PC-3 (cell line): Measurements from ENCODE around the gene NEFH. TPM values are rescaled to one million over a fixed set of nuclear protein-coding genes. Genes with fewer than 3 reads are reported as not detected.

ENCODE experiments used
- ATAC-seq: fragments of 200-7000 bp; cut with Tn5 transposase; 2 replicates; pipeline ENCODE4 v1.9.1; 2020; ENCODE audit warnings: mild to moderate bottlenecking, moderate library complexity
- BruUV-seq: library from RNA; stranded (reverse); fragments of 400-500 nt; replicated peaks from 2 replicates; lab custom pipeline; 2021; lab: Mats Ljungman, UMichigan
- CTCF ChIA-PET: fragments of 300-600 bp; sonication (Branson Sonifier 250); formaldehyde crosslinking; loops from one replicate; lab custom pipeline; 2022; ENCODE audit warnings: antibody characterized with exemption; lab: Charles Lee
- POLR2A ChIA-PET: fragments of 300-600 bp; sonication (Branson Sonifier 250); formaldehyde crosslinking; loops from one replicate; lab custom pipeline; 2022; ENCODE audit warnings: antibody characterized with exemption; ENCODE audit not compliant: unreplicated experiment; lab: Charles Lee
- DNase-seq: peaks from one replicate; pipeline ENCODE4 v3.0.0-alpha.2; 2015
- H2AFZ ChIP-seq: fragments of 300-600 bp; sonication (generic); 2 replicates; pipeline ENCODE4 v1.6.0; 2016; ENCODE audit warnings: antibody characterized with exemption, low read length
- H3F3A ChIP-seq: fragments of 300-600 bp; sonication (generic); one replicate; pipeline ENCODE4 v1.6.0; 2017; ENCODE audit warnings: antibody characterized with exemption, low read length, control low read depth, mild to moderate bottlenecking; ENCODE audit not compliant: unreplicated experiment
- H3K27ac ChIP-seq: fragments of 300-600 bp; sonication (generic); 2 replicates; pipeline ENCODE4 v1.5.1; 2016; ENCODE audit warnings: mild to moderate bottlenecking, low read length
- H3K27me3 ChIP-seq: fragments of 300-600 bp; sonication (generic); 2 replicates; pipeline ENCODE4 v1.6.1; 2016; ENCODE audit warnings: low read length, mixed read lengths
- H3K36me3 ChIP-seq: fragments of 300-600 bp; sonication (generic); 2 replicates; pipeline ENCODE4 v1.6.1; 2016; ENCODE audit warnings: low read depth, mixed run types, low read length, mixed read lengths
- H3K4me1 ChIP-seq: fragments of 300-600 bp; sonication (generic); 2 replicates; pipeline ENCODE4 v1.5.1; 2016; ENCODE audit warnings: low read length; ENCODE audit not compliant: insufficient read depth
- H3K4me2 ChIP-seq: fragments of 300-600 bp; sonication (generic); 2 replicates; pipeline ENCODE4 v1.6.0; 2016; ENCODE audit warnings: low read length
- H3K4me3 ChIP-seq: fragments of 300-600 bp; sonication (generic); 2 replicates; pipeline ENCODE4 v1.5.1; 2016; ENCODE audit warnings: mild to moderate bottlenecking, low read length, mixed read lengths
- H3K79me2 ChIP-seq: fragments of 300-600 bp; sonication (generic); 2 replicates; pipeline ENCODE4 v1.6.1; 2017; ENCODE audit warnings: low read length, mixed read lengths
- H3K9ac ChIP-seq: fragments of 300-600 bp; sonication (generic); 2 replicates; pipeline ENCODE4 v1.6.0; 2016; ENCODE audit warnings: mild to moderate bottlenecking, low read length
- H3K9me2 ChIP-seq: fragments of 300-600 bp; sonication (generic); replicated peaks from 2 replicates; pipeline ENCODE4 v1.6.1; 2016; ENCODE audit warnings: mixed run types, low read length, mixed read lengths
- H3K9me3 ChIP-seq: fragments of 300-600 bp; sonication (generic); 2 replicates; pipeline ENCODE4 v1.6.1; 2016; ENCODE audit warnings: low read length, mixed read lengths
- H4K20me1 ChIP-seq: fragments of 300-600 bp; sonication (generic); 2 replicates; pipeline ENCODE4 v1.6.1; 2016; ENCODE audit warnings: low read length, mixed read lengths
- EZH2 ChIP-seq: fragments of 300-600 bp; sonication (generic); IDR thresholded peaks from one replicate; pipeline ENCODE4 v1.6.1; 2017; ENCODE audit warnings: antibody characterized with exemption, mild to moderate bottlenecking, low read length; ENCODE audit not compliant: unreplicated experiment
- EZH2phosphoT487 ChIP-seq: fragments of 300-600 bp; sonication (generic); IDR thresholded peaks from 2 replicates; pipeline ENCODE4 v1.6.1; 2018; ENCODE audit warnings: mild to moderate bottlenecking, antibody characterized with exemption, low read length, borderline replicate concordance
- intact Hi-C: fragments of 100-400 bp; cut with micrococcal nuclease; formaldehyde crosslinking; loops from 2 replicates; pipeline ENCODE4 v1.9.0; 2023
- total RNA-seq: library from RNA; depleted of rRNA; stranded (reverse); fragments of >200 nt; gene quantifications from 2 replicates; pipeline ENCODE4 v1.2.3, GENCODE V29; 2014
- TF ChIP-seq, protein P1 (sequence below): fragments of 300-600 bp; sonication (generic); conservative IDR thresholded peaks from 2 replicates; pipeline ENCODE4 v1.5.1; 2017; ENCODE audit warnings: antibody characterized with exemption, low read depth, mild to moderate bottlenecking, low read length

NEFH gene
- total RNA-seq, 1 experiment from 2014 or later, result not detected

DNA sequence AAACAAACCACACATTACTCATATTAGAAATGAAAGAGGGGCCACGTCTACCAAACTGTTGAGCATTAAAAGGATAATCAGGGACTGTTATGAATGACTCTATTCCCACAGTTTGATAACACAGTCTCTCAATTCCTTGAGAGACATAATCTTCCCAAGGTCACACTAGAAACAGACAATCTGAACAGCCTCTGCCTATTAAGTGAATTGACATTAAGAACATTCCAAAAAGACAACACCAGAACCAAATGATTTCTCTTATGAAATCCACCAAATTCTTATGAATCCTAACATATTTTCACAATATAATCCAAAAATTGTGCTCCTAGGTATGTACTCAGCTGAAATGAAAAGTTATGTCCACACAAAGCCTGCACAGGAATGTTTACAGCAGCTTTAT is 37.0 kb upstream of the NEFH start:
- no peak overlapping the region for H3K27ac ChIP-seq
- no peaks in the 10 kb centered on the region for H3K36me3 ChIP-seq
- ATAC-seq (no peak), DNase-seq (no peak)
- H3K9me2 ChIP-seq, result no peaks in the 10 kb centered on the region
- H3K4me1 ChIP-seq, result no peaks in the 10 kb centered on the region
- no peaks in the 10 kb centered on the region for H3K9me3 ChIP-seq
- no peak overlapping the region for H3K4me3 ChIP-seq
- H3K27me3 ChIP-seq, result no peaks in the 10 kb centered on the region
- no peaks in the 10 kb centered on the region for H4K20me1 ChIP-seq
- ChIA-PET POLR2A (no interaction called here), CTCF (no interaction called here)
- no peak overlapping the region for H2AFZ ChIP-seq
- TF ChIP-seq, protein P1, sequence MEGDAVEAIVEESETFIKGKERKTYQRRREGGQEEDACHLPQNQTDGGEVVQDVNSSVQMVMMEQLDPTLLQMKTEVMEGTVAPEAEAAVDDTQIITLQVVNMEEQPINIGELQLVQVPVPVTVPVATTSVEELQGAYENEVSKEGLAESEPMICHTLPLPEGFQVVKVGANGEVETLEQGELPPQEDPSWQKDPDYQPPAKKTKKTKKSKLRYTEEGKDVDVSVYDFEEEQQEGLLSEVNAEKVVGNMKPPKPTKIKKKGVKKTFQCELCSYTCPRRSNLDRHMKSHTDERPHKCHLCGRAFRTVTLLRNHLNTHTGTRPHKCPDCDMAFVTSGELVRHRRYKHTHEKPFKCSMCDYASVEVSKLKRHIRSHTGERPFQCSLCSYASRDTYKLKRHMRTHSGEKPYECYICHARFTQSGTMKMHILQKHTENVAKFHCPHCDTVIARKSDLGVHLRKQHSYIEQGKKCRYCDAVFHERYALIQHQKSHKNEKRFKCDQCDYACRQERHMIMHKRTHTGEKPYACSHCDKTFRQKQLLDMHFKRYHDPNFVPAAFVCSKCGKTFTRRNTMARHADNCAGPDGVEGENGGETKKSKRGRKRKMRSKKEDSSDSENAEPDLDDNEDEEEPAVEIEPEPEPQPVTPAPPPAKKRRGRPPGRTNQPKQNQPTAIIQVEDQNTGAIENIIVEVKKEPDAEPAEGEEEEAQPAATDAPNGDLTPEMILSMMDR, result no peak
- TF ChIP-seq EZH2 (no peak), EZH2phosphoT487 (no peak)
- no peak overlapping the region for H3K4me2 ChIP-seq
- intact Hi-C loops, result no loop called here
- H3K79me2 ChIP-seq, result no peaks in the 10 kb centered on the region
- no TSS peak for BruUV-seq
- no peaks in the 10 kb centered on the region for H3F3A ChIP-seq
- no peak overlapping the region for H3K9ac ChIP-seq

DNA sequence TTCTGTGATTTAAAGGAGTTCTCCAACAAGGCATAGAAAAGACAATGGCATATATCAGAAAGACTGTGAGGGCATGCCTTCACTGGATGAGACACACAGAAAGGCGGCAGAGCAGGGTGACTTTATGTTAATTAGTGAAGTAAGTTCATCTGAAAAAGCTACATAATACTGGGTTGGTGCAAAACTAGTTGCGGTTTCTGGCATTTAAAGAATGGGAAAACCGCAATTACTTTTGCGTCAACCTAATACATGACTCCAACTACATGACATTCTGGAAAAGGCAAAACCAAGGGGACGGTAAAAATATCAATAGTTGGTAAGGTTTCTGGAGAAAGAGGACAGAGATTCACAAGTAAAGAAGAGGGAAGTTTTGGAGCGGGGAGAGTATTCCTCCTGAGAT is 36.6 kb upstream of the NEFH start:
- H3K4me1 ChIP-seq, result no peaks in the 10 kb centered on the region
- no peak overlapping the region for H3K9ac ChIP-seq
- no peaks in the 10 kb centered on the region for H3K9me3 ChIP-seq
- no peak overlapping the region for H3K4me3 ChIP-seq
- H3K27ac ChIP-seq, result no peak overlapping the region
- no TSS peak for BruUV-seq
- H4K20me1 ChIP-seq, result no peaks in the 10 kb centered on the region
- H3K9me2 ChIP-seq, result no peaks in the 10 kb centered on the region
- CTCF ChIA-PET, result no interaction called here
- no peak overlapping the region for H3K4me2 ChIP-seq
- H2AFZ ChIP-seq, result no peak overlapping the region
- no peaks in the 10 kb centered on the region for H3K79me2 ChIP-seq
- ATAC-seq (no peak), DNase-seq (no peak)
- no peaks in the 10 kb centered on the region for H3F3A ChIP-seq
- POLR2A ChIA-PET, result no interaction called here
- H3K27me3 ChIP-seq, result no peaks in the 10 kb centered on the region
- TF ChIP-seq EZH2, result no peak
- TF ChIP-seq EZH2phosphoT487, result no peak
- TF ChIP-seq, protein P1, result no peak
- intact Hi-C loops, result no loop called here
- H3K36me3 ChIP-seq, result no peaks in the 10 kb centered on the region

DNA sequence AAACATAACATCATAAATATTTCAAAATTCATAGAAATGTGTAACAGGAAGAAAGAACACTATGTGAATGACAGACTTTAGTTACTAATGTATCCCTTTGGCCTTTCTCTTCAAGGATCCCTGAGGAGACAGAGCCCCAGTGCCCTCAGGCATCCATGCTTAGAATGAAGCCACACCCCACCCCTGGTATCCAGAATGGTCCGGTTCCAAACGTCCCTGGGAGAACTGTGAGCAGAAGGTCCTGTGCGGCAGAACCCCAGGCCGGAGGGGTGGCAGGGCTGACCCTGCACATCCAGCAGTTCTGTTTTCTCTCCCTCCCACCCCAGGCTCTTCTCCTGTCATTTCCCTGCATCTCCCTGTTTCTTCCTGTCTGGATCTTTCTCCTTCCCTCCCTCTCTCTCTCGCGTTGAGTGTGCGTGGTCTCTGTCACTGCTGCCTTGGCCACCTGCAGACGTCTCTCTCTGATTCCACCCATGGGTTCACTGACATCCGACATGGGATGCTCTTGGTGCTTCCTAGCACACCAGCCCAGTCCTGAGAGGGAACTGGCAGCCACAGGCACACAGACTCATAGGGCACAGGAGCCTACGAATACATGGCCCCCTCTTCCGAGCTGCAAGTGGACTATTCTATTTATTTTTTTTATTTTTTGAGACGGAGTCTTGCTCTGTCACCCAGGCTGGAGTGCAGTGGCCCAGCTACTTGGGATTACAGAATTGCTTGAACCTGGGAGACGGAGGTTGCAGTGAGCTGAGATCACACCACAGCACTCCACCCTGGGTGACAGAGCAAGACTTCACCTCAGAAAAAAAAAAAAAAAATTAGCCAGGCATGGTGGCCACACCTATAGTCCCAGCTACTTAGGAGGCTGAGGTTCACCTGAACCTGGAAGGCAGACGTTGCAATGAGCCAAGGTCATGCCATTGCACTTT is 35.9 kb upstream of the NEFH start:
- ChIA-PET CTCF (no interaction called here), POLR2A (no interaction called here)
- no peak overlapping the region for H3K4me2 ChIP-seq
- H3K27ac ChIP-seq, result no peak overlapping the region
- DNase-seq, result no peak
- no TSS peak for BruUV-seq
- no peaks in the 10 kb centered on the region for H3K27me3 ChIP-seq
- no peaks in the 10 kb centered on the region for H3K9me3 ChIP-seq
- no peaks in the 10 kb centered on the region for H3K79me2 ChIP-seq
- H3K9me2 ChIP-seq, result no peaks in the 10 kb centered on the region
- no peaks in the 10 kb centered on the region for H3F3A ChIP-seq
- no peaks in the 10 kb centered on the region for H3K36me3 ChIP-seq
- TF ChIP-seq, protein P1, result no peak
- TF ChIP-seq EZH2, result no peak
- TF ChIP-seq EZH2phosphoT487, result no peak
- no peak overlapping the region for H3K4me3 ChIP-seq
- ATAC-seq, result no peak
- H2AFZ ChIP-seq, result no peak overlapping the region
- no peak overlapping the region for H3K9ac ChIP-seq
- H4K20me1 ChIP-seq, result no peaks in the 10 kb centered on the region
- intact Hi-C loops, result no loop called here
- H3K4me1 ChIP-seq, result no peaks in the 10 kb centered on the region
